Endothelial cell of hepatic sinusoid (primary cell): ENCODE measurements around the gene KLHL26.

ENCODE experiments used
- in situ Hi-C: cut with HindIII; loops from 2 replicates; pipeline ENCODE4 v1.10.0; 2017; ENCODE audit warnings: low sequenced_read_pairs

KLHL26 gene

DNA sequence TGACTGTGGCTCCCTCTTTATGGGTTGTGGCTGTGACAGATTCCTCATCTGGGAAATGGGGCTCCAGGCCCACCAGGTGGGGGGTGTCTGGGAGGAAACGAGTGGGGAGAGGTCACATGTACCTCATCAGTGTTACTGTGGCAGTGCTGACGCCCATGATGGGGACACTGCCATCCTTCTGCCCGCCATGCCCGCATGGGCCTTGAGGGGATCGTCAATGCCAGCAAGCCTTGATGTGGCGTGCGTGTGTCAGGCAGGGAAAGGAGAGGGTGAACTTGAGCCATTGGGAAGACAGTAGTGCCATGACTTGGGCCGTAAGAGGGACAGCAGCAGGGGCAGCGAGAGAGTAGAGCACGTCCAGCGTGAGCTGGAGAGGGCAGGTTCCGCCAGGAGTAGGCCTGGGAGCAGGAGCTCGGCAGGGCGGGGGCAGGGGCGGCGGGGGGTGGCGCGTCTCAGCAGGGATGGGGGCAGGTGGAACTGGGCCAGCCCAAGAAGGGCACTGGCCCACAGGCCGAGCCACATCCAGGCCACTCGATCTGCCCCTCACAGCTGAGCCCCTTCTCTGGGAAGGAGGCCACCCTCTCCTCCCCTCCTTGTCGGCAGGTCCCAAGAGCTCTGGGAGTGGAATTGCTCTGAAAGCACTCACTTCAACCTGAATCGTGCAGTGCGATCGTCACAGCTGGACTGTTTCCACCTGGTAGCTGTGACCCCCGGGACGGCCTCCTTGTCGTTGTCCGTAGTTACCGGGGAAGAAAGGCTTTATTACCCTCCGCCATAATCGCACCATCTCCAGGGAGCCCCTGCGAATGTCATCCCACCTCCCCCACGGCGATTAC, 9.9 kb downstream of the KLHL26 start:
- in situ Hi-C loops, result loop anchor here (5.0 to 10.0 kb wide), 2 partner anchors 111 to 132 kb away; no protein-coding TSS in a partner anchor

DNA sequence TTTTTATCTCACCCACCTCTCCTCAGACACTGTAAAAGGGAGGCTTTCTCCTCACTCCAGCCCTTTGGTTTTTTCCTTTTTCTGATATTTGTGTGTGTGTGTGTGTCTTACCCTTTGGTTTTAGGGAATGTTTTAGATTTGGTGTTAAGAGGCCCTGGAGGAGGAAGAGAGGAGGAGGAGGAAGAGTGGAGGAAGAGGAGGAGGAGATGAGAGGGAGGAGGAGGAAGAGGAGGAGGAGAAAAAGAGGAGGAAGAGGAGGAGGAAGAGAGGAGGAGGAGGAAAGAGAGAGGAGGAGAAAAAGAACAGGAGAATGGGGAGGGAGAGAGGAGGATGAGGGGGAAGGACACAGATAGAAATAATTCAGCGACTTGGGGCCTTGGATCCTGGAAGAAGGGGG, 10.5 kb downstream of the KLHL26 start:
- in situ Hi-C loops, result loop anchor here (5.0 to 10.0 kb wide), 2 partner anchors 110 to 133 kb away; no protein-coding TSS in a partner anchor

DNA sequence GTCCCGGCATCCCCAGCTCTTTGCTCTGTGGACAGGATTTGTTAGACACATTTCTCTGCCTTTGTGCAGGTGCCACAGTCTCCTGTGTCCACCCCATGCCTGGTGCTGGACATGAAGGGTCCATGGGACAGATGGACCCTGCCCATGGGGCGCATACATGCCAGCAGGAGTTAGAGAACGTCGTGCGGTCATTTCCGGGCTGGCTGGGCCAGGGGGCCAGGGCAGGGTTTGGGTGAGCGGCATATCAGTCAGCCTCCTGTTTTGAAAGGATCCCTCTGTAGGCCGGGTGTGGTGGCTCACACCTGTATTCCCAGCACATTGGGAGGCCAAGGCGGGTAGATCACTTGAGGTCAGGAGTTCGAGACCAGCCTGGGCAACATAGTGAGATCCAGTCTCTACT, 11.0 kb downstream of the KLHL26 start:
- in situ Hi-C loops, result loop anchor here (5.0 to 10.0 kb wide), 2 partner anchors 109 to 133 kb away; no protein-coding TSS in a partner anchor

DNA sequence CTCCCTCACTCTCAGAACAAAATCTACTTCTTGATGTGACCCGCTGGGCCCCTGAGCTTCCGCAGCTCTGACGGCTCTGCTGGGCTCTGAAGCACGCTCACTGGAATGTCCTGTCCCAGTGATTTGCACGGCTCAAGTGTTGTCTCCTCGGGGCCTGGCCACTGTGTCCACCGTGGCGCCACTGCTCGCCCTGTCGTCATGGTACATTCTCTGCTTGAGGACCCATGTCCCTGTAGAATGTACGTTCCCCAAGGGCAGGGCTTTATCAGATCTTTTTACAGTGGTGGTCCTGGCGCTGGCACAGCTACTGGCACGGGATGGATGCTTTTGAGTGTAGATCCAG, 12.1 kb downstream of the KLHL26 start:
- in situ Hi-C loops, result loop anchor here (5.0 to 10.0 kb wide), 2 partner anchors 108 to 134 kb away; no protein-coding TSS in a partner anchor

DNA sequence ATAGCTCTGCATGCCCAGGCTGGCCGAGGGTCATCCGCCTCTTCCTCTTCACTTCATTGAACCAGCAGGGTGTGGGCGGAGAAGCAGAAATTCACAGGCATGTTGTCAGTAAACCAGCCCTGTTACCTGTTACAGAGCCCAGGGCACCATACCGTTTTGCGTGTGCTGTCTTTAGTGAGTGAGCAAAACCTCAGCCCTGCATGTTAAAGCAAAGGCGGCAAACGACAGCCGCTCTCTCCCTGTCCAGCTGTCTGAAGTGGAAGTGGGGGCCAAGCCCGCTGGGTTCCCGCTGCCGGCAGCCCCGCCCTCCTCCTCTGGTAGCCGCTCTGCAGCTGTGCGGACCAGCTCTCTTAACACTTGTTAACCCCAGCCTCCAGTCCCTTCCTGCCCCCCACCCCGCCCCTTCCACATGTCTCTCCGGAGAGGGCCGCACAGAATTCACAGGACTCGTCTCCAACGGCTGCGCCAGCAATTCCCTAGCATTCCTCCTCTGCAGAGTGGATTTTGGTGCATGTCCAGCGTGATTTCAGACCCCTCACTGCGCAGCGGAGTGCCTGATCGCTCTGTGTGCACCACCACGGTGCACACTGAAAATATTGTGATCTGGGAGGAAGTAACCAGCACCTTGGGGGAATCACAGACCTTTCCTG, 12.7 kb downstream of the KLHL26 start:
- in situ Hi-C loops, result loop anchor here (5.0 to 10.0 kb wide), 2 partner anchors 108 to 135 kb away; no protein-coding TSS in a partner anchor

DNA sequence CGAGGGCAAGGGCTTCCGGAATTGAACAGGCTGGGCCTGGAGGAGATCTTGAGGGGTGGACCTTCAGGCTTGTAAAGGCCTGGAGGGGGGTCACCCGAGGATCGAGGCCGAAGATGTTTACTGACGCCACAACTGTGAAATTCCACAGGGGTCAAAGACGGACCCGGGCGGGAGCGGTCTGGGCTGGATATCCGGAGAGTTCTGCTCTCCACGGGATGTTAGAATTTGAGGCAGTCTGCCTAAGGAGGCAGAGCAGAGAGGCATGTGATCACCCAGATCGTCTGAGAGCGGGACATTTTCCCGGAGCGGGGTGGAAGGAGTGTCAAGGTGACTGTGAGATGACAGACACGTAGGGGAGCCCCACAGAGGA, 13.2 kb downstream of the KLHL26 start:
- in situ Hi-C loops, result no loop called here

DNA sequence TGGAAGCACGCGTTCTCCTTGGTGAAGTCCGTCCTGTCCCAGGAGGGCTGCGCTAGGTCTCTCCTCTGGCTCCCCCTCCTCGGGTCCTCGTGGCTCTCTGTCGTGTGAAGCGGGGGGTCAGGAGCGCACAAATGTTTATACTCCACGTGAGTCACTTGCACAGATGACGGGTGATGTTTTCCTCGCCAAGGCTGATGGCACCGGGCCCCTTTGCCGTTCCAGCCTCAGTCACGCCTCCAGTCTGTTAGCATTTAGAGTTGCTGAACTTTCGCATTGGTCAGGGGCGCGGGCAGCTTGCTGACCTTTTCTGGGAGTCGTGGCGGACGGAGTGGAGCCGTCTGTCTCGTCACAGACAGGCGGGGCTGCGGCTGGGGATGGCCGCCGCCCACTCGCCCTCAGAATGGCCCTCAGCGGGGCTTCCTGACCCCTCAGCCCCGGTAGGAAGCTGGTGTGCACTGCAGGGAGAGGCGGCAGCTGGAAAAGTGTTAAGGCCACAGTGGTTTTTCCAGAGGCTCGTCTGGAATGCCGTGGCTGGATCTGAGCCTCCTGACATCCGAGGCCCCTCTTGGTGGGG, 13.7 kb downstream of the KLHL26 start:
- in situ Hi-C loops, result no loop called here

DNA sequence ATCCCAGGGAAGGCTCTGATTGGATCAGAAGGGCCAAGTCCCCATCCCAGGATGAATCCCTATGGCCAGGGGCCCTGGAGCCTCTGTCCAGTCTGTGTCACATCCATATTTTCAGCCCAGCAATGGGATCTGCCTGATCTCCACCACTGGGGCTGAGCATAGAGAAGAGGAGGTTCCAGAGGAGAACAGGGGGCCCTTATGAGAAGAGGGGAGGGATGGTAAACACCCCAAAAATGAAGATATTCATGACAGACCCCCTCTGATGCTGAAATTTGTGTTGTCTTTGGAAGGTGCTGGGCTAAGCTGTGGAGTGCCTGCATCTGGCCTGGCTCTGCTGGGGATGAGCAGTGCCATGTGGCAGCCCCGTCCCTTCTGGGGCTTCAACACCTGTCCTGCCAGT, 14.5 kb downstream of the KLHL26 start:
- in situ Hi-C loops, result no loop called here

DNA sequence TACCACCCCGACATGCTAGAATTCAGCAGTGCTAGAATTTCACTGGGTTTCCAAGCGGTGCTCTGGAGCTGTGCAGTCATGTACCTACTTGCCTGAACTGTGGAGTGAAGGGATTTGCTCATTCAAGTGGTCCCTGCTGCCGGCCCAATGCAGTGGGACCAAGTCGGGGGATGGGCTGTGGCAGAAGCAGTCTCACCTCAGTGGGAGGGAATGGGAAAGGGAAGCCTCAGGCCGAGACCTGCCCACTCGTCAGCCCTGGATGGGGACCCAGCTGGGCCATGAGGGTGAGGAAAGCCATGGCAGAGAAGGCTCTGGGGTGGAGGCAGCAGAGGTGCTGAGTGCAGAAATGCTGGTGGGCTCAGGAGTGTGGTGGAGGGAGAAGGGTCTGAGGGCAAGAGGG, 14.9 kb downstream of the KLHL26 start:
- in situ Hi-C loops, result no loop called here

DNA sequence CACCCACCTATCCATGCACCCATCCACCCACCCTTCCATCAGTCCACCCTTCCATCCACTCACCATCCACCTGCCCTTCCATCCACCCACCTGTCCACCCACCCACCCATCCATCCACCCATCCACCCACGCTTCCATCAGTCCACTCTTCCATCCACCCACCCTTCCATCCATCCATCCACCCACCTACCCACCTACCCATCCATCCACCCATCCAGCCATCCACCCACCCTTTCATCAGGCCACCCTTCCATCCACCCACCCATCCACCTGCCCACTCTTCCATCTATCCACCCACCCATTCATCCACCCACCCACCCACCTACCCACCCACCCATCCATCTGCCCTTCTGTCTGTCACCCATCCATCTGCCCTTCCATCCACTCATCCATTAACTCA, 17.0 kb downstream of the KLHL26 start:
- in situ Hi-C loops, result no loop called here

DNA sequence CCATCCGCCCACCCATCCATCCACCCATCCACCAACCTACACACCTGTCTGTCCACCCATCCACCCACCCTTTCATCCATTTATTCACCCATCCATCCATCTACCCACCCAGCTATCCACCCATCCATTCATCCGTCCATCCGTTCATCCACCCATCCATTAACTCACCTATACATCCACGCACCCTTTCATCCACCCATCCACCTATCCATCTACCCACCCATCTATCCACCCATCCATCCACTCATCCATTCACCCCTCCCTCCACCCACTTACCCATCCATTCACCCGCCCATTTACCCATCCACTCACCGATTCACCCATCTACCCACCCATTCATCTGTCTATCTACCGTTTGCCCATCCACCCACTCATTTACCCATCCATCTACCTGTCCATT, 17.6 kb downstream of the KLHL26 start:
- in situ Hi-C loops, result no loop called here

DNA sequence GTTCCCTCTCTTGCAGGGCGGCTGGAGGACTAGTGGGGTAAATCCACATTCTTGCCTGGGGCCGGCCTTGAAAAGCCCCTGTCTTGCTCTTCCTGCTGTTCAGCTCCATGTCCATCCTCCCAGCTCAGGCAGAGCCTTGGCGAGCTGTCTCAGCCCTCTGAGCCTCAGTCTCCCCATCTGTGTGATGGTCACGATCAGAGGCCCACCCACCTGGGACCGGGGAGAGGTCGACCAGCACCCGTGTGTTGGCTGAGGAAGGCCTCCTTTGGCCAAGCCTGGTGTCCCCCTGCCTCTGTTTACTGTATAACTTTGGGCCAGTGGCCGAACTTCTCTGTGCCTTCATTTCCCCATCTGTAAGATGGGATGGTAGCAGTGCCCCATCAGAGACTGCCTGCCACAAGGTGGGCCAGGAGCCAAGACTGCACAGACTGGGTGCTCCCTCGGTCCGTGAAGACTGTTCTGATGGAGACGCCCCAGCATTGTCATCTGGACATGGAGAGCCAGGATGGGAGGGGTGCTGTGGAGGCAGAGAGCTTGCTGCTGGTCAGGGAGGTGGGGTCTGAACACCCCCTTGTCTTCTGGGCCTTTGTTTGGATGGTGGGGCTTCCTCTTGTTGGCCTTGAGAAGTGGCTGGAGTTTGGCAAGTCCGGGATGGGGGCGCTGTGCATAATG, 18.5 kb downstream of the KLHL26 start:
- in situ Hi-C loops, result no loop called here

DNA sequence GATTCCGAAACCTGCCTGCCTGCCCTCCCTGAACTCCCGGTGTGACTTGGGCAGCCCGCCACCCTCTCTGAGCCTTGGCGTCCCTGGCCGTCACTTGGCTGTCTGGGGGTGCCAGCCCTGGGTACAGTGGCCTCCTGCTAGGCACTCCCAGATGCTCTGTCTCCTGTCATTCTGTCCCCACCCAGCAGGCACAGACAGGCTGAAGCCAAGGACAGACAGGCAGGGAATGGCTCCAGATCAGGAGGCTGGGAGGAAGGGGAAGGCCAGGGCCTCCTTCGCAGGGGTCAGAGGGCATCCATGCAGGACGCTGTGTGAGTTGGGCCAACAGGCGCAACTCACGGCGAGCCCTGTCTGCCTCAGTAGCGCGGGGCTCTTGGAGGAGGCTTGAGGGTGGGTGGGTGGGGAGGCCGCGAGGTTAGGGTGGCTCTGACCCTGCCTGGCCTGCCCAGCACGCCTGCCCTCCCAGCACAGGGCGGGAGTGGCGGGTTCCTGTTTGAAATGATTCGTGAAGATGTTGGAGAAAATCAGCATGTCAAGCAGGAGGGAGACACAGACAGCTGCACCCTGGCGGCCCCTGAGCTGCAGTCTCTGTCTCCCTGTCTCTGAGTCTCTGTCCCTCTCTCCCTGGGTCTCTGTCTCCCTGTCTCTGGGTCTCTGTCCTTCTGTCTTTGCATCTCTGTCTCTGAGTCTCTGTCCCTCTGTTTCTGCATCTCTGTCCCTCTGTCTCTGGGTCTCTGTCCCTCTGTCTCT, 19.7 kb downstream of the KLHL26 start:
- in situ Hi-C loops, result no loop called here

DNA sequence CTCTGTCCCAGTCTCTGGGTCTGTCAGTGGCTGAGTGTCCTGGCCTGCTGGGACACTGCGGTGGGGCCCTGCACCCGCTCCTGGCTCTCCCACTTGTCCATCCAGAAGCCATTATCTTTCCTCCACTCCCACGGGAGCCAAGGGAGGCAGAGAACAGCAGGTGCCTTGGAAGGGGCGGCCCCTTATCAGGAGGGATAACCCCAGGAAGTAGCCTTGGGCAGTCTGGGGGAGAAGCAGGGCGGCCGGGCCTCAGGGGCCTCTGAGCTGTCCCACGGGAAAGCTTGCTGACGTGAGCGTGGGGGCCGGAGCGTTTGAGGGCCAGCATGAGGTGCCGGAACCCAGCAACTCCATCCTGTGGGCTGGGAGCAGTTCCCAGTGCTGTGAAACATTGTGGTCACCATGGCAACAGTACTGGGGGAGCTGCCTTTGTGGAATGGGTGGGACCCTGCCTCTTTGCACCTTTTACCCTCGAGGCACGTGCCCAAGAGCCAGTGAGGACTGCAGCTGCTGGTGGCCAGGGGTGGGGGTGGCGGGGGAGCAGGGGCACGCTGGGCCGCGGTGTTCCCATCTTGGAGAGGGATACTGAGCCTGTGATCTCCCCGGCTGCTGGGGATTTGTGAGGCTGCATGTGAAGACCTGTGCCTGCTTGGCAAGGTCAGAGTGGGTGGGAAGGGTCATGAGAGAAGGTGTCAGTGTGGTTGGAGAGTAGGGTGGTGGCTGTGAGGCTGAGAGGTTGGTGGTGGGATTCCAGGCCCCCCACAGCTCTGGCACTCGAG, 20.9 kb downstream of the KLHL26 start:
- in situ Hi-C loops, result no loop called here

DNA sequence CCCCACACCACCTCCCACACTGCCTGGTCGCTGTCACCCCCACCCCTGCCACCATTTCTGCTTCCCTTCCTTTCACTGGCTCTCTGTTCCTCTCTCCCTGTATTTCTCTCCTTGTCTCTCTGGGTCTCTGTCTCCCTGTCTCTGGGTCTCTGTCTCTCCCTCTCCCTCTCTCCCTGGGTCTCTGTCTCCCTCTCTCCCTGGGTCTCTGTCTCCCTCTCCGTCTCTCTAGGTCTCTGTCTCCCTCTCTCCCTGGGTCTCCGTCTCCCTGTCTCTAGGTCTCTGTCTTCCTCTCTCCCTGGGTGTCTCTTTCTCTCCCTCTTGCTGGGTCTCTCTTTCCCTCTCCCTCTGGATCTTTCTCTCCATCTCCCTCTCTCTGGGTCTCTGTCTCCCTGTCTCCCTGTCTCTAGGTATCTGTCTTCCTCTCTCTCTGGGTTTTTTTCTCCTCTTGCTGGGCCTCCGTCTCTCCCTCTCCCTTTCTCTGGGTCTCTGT, 21.6 kb downstream of the KLHL26 start:
- in situ Hi-C loops, result no loop called here

DNA sequence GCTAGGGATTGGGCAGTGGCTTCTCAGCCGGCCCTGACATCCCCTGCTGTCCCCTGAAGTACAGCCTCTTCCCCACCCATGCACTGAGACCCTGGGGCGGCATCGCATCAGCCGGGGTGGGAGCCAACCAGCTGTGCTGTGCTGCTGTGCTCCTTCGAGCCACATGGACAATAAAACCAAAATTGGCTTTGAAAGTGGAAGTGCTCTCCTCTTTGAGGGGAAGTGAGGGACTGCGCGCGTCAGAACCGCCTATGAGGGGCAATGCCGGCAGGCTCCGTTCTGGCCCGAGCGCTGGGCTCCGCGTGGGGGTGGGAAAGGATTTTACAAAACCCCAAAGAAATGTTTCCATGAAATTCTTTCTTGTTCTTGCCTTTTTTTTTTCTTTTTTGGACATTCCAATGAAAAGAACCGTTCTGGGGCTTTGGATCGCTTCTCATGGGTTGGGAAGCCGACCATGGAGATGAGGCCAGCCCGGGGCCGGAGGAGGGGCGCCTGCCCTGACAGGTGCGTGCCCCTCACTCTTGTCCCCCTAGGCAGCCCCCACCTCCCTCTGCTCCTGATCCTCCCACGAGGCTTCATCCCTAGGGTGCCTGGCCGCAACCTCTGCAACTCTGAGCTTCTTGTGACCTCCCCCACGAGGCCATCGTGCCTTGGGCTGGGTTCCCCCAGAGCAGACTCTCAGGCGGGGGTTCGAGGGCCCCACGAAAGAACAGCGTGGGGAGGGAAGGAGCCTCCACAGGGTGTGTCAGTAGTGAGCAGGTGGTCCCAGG, 22.6 kb downstream of the KLHL26 start:
- in situ Hi-C loops, result no loop called here

DNA sequence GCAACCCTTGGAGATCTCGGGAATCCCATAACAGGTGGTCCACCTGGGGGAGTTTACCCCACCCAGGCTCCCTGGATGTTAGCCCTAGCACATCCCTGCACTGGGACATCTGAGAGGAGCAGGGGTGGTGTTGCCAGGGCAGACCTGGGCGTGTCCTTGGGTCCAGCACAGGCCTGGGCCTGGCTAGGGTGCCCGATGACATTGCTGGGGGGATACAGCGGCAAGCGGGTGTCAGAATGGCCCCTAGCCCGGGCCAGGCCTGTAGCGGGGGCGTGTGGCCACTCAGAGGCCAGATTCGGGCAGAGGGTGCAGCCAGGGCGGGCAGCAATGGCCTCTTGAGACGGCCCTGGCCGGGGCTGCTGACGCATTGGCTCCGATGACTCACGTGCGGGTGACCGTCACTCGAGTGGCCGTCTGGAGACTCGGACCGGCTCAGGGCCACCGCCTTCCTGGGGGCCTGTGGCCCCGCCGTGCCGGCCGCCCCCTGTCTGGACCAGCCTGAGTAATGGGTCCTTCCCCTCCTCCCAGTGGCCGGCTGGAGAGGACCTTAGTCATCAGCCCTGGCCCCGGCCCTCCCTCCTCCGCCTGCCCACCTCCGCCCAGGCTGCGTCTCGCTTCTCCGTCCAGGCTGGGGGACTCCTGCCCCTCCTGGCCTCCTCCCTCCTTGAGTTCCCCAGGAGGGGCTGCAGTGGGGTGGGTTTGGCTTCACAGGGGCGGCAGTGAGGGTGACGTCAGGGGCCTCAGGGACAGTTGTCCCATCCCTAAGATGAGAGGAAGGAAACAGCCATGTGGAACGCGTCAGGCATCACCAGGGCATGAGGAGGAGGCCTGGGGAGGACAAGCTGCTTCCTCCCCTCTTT, 23.5 kb downstream of the KLHL26 start:
- in situ Hi-C loops, result no loop called here
